HS-27A (cell line): ENCODE data around the gene CREG2.
"Not testable (repeated sequence)": the region's sequence is repeated elsewhere in the genome, so short reads cannot be mapped to it uniquely, and the experiment has no call there.

Source experiments
- DNase-seq: peaks from one replicate; pipeline ENCODE4 v3.0.0-alpha.2; 2012; ENCODE audit warnings: low read depth, missing footprints

Gene CREG2

GRCh38 chr2:101342625-101343008 is 44.7 kb downstream of the CREG2 start:
- no peak for DNase-seq

- peak; percentile 33 for DNase-seq
These were observed 45.2 kb downstream of the CREG2 start for GRCh38 chr2:101341901-101342624.

GRCh38 chr2:101341421-101341820 is 45.9 kb downstream of the CREG2 start:
- no peak for DNase-seq

- DNase-seq, result no peak
These were observed 47.2 kb downstream of the CREG2 start for GRCh38 chr2:101340141-101340551.

GRCh38 chr2:101339266-101339880 is 47.9 kb downstream of the CREG2 start:
- no peak for DNase-seq

GRCh38 chr2:101337877-101338276 is 49.4 kb downstream of the CREG2 start:
- DNase-seq, result no peak

GRCh38 chr2:101332885-101333766 is 54.2 kb downstream of the CREG2 start:
- no peak for DNase-seq

GRCh38 chr2:101331202-101331601 is 56.1 kb downstream of the CREG2 start:
- no peak for DNase-seq

GRCh38 chr2:101330253-101330933 is 56.9 kb downstream of the CREG2 start:
- no peak for DNase-seq

GRCh38 chr2:101329026-101329425 is 58.3 kb downstream of the CREG2 start:
- DNase-seq, result no peak

GRCh38 chr2:101328474-101329007 is 58.8 kb downstream of the CREG2 start:
- DNase-seq, result no peak

GRCh38 chr2:101327863-101328394 is 59.4 kb downstream of the CREG2 start:
- no peak for DNase-seq

- DNase-seq, result no peak
These were observed 61.9 kb downstream of the CREG2 start for GRCh38 chr2:101325425-101325824.

GRCh38 chr2:101316568-101316967 is 70.7 kb downstream of the CREG2 start:
- DNase-seq, result not testable (repeated sequence)

- DNase-seq, result no peak
These were observed 75.6 kb downstream of the CREG2 start for GRCh38 chr2:101311696-101312017.

- no peak for DNase-seq
These were observed 76.2 kb downstream of the CREG2 start for GRCh38 chr2:101310834-101311695.

GRCh38 chr2:101310090-101310833 is 77.0 kb downstream of the CREG2 start:
- no peak for DNase-seq

- peak; percentile 59 for DNase-seq
These were observed 78.7 kb downstream of the CREG2 start, which contains the start of gene RNF149 for GRCh38 chr2:101308432-101309210. Gene RNF149, minus strand, starts transcription at chr2:101308701. Its CDS starts 113 bp downstream, at chr2:101308588.

GRCh38 chr2:101307950-101308431 is 79.3 kb downstream of the CREG2 start:
- DNase-seq, result no peak
